Measurements from ENCODE around the gene RPTN. TPM values are rescaled to one million over a fixed set of nuclear protein-coding genes. Genes with fewer than 3 reads are reported as not detected.

The RPTN gene
- total RNA-seq, 1 experiment from 2014 or later = not detected

DNA sequence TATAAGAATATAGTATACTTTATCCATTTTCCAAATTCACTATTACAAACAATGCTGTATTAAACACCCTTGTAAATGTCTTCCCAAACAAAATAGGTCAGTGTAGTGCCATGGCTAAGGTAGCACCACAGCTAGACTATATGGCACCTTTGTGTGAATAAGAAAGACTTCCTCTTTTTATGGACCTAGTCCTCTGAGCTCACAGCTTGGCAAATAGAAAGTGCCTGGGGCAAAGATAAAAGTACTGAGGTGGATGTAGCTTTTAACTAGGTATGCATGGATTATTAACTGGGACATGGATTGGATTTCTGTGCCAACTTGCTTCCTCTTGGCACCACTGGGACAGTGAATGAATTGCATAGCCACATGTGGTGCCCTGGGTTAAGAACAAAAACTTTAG, 40.0 kb upstream of the RPTN start:
- TF ChIP-seq, protein P1, sequence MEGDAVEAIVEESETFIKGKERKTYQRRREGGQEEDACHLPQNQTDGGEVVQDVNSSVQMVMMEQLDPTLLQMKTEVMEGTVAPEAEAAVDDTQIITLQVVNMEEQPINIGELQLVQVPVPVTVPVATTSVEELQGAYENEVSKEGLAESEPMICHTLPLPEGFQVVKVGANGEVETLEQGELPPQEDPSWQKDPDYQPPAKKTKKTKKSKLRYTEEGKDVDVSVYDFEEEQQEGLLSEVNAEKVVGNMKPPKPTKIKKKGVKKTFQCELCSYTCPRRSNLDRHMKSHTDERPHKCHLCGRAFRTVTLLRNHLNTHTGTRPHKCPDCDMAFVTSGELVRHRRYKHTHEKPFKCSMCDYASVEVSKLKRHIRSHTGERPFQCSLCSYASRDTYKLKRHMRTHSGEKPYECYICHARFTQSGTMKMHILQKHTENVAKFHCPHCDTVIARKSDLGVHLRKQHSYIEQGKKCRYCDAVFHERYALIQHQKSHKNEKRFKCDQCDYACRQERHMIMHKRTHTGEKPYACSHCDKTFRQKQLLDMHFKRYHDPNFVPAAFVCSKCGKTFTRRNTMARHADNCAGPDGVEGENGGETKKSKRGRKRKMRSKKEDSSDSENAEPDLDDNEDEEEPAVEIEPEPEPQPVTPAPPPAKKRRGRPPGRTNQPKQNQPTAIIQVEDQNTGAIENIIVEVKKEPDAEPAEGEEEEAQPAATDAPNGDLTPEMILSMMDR (conservative IDR thresholded peaks at IDR 0.05) = no peak
- Histone ChIP-seq H3K79me2 (ENCODE audit: insufficient read depth, low read length) (no peaks in the 10 kb centered on the region), H4K5ac (ENCODE audit: insufficient read length, low read depth, low read length) (no peak overlapping the region), H3K18ac (ENCODE audit: insufficient read length, low read depth, low read length) (no peak overlapping the region), H2AFZ (ENCODE audit: low read length) (no peak overlapping the region), H3K4me2 (ENCODE audit: insufficient read depth, insufficient read length, low read length) (no peak overlapping the region), H3K79me1 (ENCODE audit: insufficient read depth, low read depth, low read length, poor library complexity, severe bottlenecking) (no peaks in the 10 kb centered on the region), H4K91ac (ENCODE audit: insufficient read length, low read depth, low read length) (no peak overlapping the region), H3T11ph (ENCODE audit: low read length) (no peak overlapping the region), H3K4ac (ENCODE audit: low read depth, low read length) (no peak overlapping the region), H3K4me1 (ENCODE audit: insufficient read depth, low read length) (no peaks in the 10 kb centered on the region), H3K14ac (ENCODE audit: insufficient read depth, low read length) (no peak overlapping the region), H2BK12ac (ENCODE audit: insufficient read length, low read depth, low read length) (no peak overlapping the region), H2BK20ac (ENCODE audit: low read depth, low read length, poor library complexity, severe bottlenecking) (no peak overlapping the region), H3K23me2 (ENCODE audit: insufficient read length, low read depth, low read length, poor library complexity, severe bottlenecking) (no peaks in the 10 kb centered on the region), H3K23ac (ENCODE audit: insufficient read length, low read depth, low read length) (no peak overlapping the region), H4K8ac (replicated peaks; ENCODE audit: insufficient read length, low read depth, low read length) (no peak overlapping the region), H3K27ac (ENCODE audit: insufficient read length, low read depth, low read length) (no peak overlapping the region), H3K56ac (ENCODE audit: insufficient read length, low read depth, low read length) (no peak overlapping the region), H3K9me3 (ENCODE audit: control insufficient read depth, low read depth, low read length) (peaks cover 51% of the 10 kb centered on the region), H2BK15ac (ENCODE audit: low read depth, low read length) (no peak overlapping the region), H2AK5ac (ENCODE audit: insufficient read length, low read length) (no peak overlapping the region), H2BK120ac (ENCODE audit: low read depth, low read length, poor library complexity, severe bottlenecking) (no peak overlapping the region), H3K27me3 (ENCODE audit: insufficient read depth, low read length) (no peaks in the 10 kb centered on the region), H2BK5ac (ENCODE audit: insufficient read length, low read length) (no peak overlapping the region), H3K9ac (ENCODE audit: extremely low read depth, insufficient read length, low read length) (no peak overlapping the region), H4K20me1 (ENCODE audit: control insufficient read depth, insufficient read depth, insufficient read length) (no peaks in the 10 kb centered on the region)
- Mint-ChIP-seq H3K36me3 (ENCODE audit: insufficient read depth in 1 of 3, low read depth in 3 of 3) (peaks cover 5 to 27% (median 9%) of the 10 kb centered on the region in 3 experiments; a peak in 6 of 7 replicates), H3K9me3 (peaks cover 81 to 86% of the 10 kb centered on the region in 2 experiments), H3K27me3 (ENCODE audit: low read depth) (no peaks in the 10 kb centered on the region; the same call in 1 of the 2 replicates), H3K4me3 (no peak overlapping the region), H3K27ac (no peak overlapping the region), H3K4me1 (no peaks in the 10 kb centered on the region)
- no peak for DNase-seq

All from H9 (cell line).